GM12874 (cell line): ENCODE results near the gene ADGRG1.

Experiments
- CTCF ChIP-seq: IDR thresholded peaks from 2 replicates; pipeline ENCODE4 v1.5.1; 2011; ENCODE audit warnings: low read depth, mild to moderate bottlenecking, control low read depth, low read length, moderate library complexity; ENCODE audit not compliant: insufficient read depth

Gene ADGRG1

DNA sequence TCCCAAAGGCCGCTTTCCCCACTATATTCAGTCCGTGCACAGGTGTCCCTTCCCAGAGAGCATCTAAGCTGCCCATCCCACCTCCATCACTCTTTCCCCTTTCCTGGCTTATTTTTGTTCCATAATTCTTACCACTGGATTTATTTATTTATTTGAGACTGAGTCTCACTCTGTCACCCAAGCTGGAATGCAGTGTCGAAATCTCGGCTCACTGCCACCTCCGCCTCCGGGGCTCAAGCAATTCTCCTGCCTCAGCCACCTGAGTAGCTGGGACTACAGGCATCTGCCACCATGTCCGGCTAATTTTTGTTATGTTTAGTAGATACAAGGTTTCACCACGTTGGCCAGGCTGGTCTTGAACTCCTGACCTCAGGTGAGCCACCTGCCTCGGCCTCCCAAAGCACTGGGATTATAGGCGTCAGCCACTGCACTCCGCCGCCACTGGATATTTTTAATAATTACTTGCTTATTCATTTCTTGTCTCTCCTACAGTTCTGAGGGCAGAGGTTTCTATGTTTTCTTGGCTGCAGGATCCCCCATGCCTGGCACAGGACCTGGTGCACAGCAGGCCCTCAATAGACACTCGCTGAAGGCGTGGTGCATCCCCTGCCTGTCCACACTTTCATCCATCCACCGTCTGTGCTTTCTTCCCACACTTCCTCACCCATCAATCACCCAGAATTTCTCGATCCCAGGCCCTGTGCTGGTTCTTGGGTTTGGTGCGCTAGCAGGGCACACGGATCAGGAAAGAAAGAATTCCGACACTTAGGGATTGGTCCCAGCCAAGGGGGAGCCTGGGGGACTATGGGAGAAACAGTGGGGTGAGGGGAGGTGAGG is 9.9 kb upstream of the ADGRG1 start:
- TF ChIP-seq CTCF, result no peak

- no peak for TF ChIP-seq CTCF
These were observed 9.3 kb upstream of the ADGRG1 start for GRCh38 chr16:57619133-57619605.

DNA sequence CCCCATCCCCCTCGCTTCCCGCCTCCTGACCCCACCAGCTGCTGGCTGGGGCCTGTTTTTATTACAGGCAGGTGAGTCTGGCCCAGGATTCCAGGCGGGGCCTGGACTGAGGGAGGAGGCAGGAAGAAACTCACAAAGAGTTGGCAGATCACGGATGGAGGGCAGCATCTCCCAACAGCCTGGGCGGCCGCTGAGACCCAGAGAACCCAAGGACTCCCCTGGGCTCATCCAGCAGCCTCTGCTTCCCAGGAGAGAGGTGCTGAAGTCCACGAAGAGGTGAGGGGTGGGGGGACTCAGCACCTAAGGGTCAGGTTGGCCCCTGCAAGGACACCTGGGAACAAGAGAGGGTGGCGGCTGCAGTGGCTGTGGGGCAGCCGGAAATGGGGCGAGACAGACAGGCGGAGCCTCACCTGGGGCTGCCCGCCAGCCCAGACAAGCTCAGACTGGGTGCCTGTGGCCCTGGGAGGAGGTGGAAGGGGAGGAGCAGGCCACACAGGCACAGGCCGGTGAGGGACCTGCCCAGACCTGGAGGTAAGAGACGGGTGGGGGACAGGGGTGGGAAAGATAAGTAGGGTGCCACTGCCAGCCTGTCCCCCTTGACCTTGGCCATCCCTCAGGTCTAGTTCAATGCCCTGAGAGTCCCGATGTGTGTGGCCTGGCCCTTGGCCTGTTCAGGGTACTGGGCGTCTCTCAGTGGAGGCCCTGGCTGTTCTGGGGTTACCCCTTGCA is 8.7 kb upstream of the ADGRG1 start:
- TF ChIP-seq CTCF, result no peak

- TF ChIP-seq CTCF, result no peak
These were observed 7.8 kb upstream of the ADGRG1 start for GRCh38 chr16:57620335-57621231.

- TF ChIP-seq CTCF, result no peak
These were observed 6.7 kb upstream of the ADGRG1 start for GRCh38 chr16:57621521-57622271.

DNA sequence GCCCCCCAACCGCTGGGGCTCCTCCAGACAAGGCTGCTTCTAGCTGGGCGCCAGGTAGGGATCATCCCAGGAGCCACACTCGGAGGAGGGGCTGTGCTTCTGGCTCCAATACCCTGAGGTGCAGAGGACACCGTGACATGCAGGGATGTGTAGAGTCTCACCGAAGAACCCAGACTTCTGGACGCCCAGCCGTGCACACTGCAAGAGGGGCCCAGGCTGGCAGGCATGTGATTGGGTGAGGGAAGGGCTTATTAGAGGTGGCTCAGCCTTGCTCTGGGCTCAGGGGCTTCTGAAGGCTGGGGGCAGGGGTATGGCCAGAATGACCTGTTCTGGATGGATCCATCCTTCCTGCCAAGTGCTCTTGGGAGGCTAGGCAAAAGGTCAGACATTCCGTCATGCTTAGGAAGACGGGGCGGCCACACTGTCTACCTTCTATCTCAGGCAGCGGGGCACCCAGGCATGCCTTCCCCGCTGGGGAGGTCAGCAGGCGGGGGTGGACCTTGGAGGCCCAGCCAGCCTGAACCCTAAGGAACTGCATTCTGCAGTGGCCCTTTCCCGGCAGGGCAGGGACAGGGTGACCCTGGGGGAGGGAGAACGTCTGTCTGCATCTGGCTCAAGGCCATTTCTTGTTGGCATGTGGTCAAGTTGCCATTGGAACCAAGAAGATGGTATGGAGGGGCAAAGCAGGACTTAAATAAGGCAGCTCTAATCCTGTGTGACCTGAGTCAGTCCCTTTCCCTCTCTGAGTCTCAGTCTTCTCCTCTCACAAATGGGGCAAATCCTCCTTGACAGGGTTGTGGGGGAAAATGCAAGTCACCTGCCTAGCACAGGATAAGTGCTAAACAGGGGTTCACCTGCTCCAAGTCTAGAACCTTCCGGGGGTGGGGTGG is 5.8 kb upstream of the ADGRG1 start:
- no peak for TF ChIP-seq CTCF
